ENCODE results near the gene PRR30. TPM values are rescaled to one million over a fixed set of nuclear protein-coding genes. Genes with fewer than 3 reads are reported as not detected.
A peak's percentile ranks its signal among the peaks of the same experiment; 100 is the strongest.

PRR30 gene
- total RNA-seq, 1 experiment from 2014 or later: not detected

DNA sequence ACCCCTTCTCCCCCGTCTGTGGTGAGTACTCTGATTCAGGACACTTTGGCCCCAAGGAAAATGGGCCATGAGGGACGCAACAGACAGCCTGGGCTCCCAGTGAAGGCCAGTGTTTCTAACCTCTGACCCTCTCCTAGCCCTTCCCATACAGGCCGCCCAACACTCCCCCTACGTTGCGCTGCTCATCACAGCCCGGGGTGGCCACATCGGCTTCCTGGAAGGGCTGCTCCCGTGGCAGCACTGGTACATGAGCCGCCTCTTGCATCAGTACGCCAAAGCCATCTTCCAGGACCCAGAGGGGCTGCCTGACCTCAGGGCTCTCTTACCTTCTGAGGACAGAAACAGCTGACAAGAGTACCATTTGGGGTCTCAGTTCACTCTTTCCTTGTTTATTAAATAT lies 8.8 kb downstream of the PRR30 start:
- Histone ChIP-seq H3K4me3 (ENCODE audit: low read length) (no peak overlapping the region), H3K4me2 (ENCODE audit: low read depth, low read length, poor library complexity, severe bottlenecking) (no peak overlapping the region), H3K4me1 (ENCODE audit: low read length) (peaks cover 16% of the 10 kb centered on the region), H3K9ac (ENCODE audit: low read length) (no peak overlapping the region), H3K27ac (ENCODE audit: low read length) (no peak overlapping the region), H3K27me3 (ENCODE audit: low read length) (no peaks in the 10 kb centered on the region), H3K36me3 (ENCODE audit: insufficient read depth, low read length) (peaks cover 12% of the 10 kb centered on the region; the same call in 1 of the 2 replicates), H3K9me3 (ENCODE audit: low read length) (no peaks in the 10 kb centered on the region), H4K20me1 (ENCODE audit: insufficient read depth, low read depth, low read length) (peaks cover 10% of the 10 kb centered on the region), H2AFZ (ENCODE audit: low read length) (no peak overlapping the region), H3K79me2 (ENCODE audit: low read length) (peaks cover 16% of the 10 kb centered on the region), H3K9me2 (replicated peaks; ENCODE audit: insufficient read depth, low read length) (no peaks in the 10 kb centered on the region)
- no peak for DNase-seq

DNA sequence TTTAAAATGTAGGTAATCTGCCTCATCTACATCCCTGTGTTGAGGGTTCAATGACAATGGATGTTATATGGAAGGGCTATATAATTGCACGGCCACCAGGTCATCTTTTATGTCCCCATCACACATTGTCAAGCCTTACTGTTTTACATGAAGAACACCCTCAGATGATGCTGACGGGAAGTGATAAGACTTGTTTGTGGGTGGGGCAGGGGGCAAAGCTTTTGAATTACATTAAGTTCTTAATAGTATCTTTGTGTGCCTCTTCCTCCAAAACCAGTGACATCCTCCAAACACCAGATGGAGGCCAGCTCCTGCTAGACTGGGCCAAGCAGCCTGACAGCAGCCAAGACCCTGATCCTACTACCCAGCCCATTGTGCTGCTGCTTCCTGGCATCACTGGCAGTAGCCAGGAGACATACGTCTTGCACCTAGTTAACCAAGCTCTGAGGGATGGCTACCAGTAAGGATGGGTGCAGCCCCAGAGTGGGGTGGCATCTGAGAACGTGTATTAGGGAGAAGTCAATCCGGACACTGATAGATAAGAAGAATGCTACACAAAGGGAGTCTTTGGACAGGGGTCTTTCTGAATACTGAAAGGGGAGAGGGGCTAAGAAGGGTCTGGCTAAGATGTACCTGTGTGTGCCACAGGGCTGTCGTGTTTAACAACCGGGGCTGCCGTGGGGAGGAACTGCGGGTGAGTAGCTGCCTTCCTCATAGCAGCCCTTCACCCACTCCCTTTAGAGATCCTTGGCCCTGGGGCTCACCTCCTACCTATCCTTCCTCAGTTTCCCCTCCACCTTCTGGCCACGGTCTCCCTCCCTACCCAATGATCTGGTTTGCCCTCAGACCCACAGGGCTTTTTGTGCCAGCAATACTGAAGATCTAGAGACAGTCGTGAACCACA lies 10.3 kb downstream of the PRR30 start:
- H3K4me2 ChIP-seq (ENCODE audit: low read depth, low read length, poor library complexity, severe bottlenecking): no peak overlapping the region
- H3K9me2 ChIP-seq (replicated peaks; ENCODE audit: insufficient read depth, low read length): no peaks in the 10 kb centered on the region
- no peak overlapping the region for H3K9ac ChIP-seq (ENCODE audit: low read length)
- H3K27ac ChIP-seq (ENCODE audit: low read length): no peak overlapping the region
- no peak for DNase-seq
- no peak overlapping the region for H2AFZ ChIP-seq (ENCODE audit: low read length)
- H3K36me3 ChIP-seq (ENCODE audit: insufficient read depth, low read length): peaks cover 12% of the 10 kb centered on the region; the same call in 1 of the 2 replicates
- H3K4me1 ChIP-seq (ENCODE audit: low read length): peaks cover 14% of the 10 kb centered on the region
- H3K79me2 ChIP-seq (ENCODE audit: low read length): peaks cover 12% of the 10 kb centered on the region
- H4K20me1 ChIP-seq (ENCODE audit: insufficient read depth, low read depth, low read length): peaks cover 10% of the 10 kb centered on the region
- H3K27me3 ChIP-seq (ENCODE audit: low read length): no peaks in the 10 kb centered on the region
- no peaks in the 10 kb centered on the region for H3K9me3 ChIP-seq (ENCODE audit: low read length)
- H3K4me3 ChIP-seq (ENCODE audit: low read length): no peak overlapping the region

DNA sequence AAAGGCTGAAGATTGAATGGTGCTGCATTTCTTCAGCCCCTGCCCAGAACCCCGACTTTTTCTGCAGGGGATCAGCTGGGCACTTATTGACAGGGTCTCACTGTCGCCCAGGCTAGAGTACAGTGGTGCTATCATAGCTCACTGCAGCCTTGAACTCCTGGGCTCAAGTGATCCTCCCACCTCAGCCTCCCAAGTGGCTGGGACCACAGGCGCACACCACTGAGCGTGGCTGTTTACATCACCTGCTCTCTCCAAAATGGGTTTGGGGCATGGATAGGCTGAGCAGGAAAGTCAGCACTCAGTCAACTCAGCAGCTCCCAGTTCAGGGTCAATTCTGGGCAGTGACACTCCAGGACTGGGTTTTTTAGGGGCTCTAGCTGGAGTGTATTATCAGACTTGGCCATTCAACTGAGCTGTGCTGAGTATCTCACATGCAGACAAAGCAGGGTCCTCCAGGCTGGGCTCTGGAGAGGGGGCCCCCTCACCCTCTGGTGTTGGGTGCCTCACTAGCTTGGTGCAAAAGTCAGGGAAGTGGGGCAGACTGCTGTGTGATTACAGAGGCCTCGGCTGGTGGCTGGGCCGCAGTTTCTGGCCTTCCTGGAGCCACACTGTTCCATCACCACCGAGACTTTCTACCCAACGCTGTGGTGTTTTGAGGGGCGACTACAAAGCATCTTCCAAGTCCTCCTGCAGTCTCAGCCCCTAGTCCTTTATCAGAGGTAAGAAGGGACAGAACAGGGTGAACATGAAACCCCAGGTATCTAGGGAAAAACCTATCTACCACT lies 11.1 kb downstream of the PRR30 start:
- peaks cover 5% of the 10 kb centered on the region; the same call in 1 of the 2 replicates for H3K79me2 ChIP-seq (ENCODE audit: low read length)
- peaks cover 16% of the 10 kb centered on the region for H3K4me1 ChIP-seq (ENCODE audit: low read length)
- H3K9me3 ChIP-seq (ENCODE audit: low read length): no peaks in the 10 kb centered on the region
- no peak overlapping the region for H3K9ac ChIP-seq (ENCODE audit: low read length)
- DNase-seq: no peak
- no peak overlapping the region for H3K27ac ChIP-seq (ENCODE audit: low read length)
- H2AFZ ChIP-seq (ENCODE audit: low read length): no peak overlapping the region
- no peak overlapping the region for H3K4me3 ChIP-seq (ENCODE audit: low read length)
- no peak overlapping the region for H3K4me2 ChIP-seq (ENCODE audit: low read depth, low read length, poor library complexity, severe bottlenecking)
- no peaks in the 10 kb centered on the region for H3K27me3 ChIP-seq (ENCODE audit: low read length)
- peaks cover 12% of the 10 kb centered on the region; the same call in 1 of the 2 replicates for H3K36me3 ChIP-seq (ENCODE audit: insufficient read depth, low read length)
- no peaks in the 10 kb centered on the region for H3K9me2 ChIP-seq (replicated peaks; ENCODE audit: insufficient read depth, low read length)
- peaks cover 5% of the 10 kb centered on the region for H4K20me1 ChIP-seq (ENCODE audit: insufficient read depth, low read depth, low read length)

DNA sequence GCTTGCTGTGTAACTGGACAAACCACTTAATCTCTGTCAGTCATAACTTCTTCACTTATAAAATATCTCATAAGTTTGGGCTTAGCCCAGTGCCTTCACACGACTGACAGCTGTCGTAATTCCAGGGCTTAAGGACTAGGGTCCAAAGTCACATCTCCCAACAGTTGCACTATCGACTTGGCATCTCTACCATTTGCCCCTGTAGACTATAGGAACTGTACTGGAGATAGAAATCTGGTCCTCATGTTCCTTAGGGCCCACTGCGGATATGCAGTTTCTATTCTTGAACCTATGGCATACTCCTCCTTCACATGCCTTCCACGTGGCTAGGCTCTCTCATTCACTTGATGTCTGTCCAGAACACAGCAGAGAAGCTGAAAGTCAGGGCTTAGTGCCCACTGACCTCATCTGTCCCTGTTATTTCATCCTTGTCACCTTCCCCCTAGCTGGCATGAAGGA lies 12.9 kb downstream of the PRR30 start:
- H3K27ac ChIP-seq (ENCODE audit: low read length): no peak overlapping the region
- H3K4me1 ChIP-seq (ENCODE audit: low read length): peaks cover 13% of the 10 kb centered on the region
- H3K9ac ChIP-seq (ENCODE audit: low read length): no peak overlapping the region
- H3K9me3 ChIP-seq (ENCODE audit: low read length): no peaks in the 10 kb centered on the region
- no peaks in the 10 kb centered on the region for H3K27me3 ChIP-seq (ENCODE audit: low read length)
- H3K4me2 ChIP-seq (ENCODE audit: low read depth, low read length, poor library complexity, severe bottlenecking): no peak overlapping the region
- H3K79me2 ChIP-seq (ENCODE audit: low read length): no peaks in the 10 kb centered on the region
- no peaks in the 10 kb centered on the region for H3K36me3 ChIP-seq (ENCODE audit: insufficient read depth, low read length)
- H4K20me1 ChIP-seq (ENCODE audit: insufficient read depth, low read depth, low read length): no peaks in the 10 kb centered on the region
- no peak overlapping the region for H2AFZ ChIP-seq (ENCODE audit: low read length)
- no peak for DNase-seq
- H3K4me3 ChIP-seq (ENCODE audit: low read length): no peak overlapping the region
- H3K9me2 ChIP-seq (replicated peaks; ENCODE audit: insufficient read depth, low read length): no peaks in the 10 kb centered on the region

DNA sequence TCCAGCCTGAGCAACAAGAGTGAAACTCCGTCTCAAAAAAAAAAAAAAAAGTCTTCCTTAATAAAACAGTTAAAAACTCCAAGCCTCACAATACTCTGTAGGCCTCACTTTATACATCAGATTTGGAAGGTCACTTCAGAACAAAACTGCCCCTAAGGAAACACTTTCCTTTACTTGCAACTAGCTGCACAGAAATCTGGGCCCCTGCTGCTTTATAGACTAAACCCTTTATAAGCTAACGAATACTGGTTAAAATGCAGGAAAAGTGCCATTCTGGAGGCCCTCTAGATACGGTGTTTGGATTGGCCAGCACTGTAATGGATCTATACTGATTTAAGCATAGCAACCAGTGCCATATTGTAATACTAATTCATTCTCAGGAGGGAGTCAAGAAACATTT lies 14.1 kb downstream of the PRR30 start:
- no peak for DNase-seq

DNA sequence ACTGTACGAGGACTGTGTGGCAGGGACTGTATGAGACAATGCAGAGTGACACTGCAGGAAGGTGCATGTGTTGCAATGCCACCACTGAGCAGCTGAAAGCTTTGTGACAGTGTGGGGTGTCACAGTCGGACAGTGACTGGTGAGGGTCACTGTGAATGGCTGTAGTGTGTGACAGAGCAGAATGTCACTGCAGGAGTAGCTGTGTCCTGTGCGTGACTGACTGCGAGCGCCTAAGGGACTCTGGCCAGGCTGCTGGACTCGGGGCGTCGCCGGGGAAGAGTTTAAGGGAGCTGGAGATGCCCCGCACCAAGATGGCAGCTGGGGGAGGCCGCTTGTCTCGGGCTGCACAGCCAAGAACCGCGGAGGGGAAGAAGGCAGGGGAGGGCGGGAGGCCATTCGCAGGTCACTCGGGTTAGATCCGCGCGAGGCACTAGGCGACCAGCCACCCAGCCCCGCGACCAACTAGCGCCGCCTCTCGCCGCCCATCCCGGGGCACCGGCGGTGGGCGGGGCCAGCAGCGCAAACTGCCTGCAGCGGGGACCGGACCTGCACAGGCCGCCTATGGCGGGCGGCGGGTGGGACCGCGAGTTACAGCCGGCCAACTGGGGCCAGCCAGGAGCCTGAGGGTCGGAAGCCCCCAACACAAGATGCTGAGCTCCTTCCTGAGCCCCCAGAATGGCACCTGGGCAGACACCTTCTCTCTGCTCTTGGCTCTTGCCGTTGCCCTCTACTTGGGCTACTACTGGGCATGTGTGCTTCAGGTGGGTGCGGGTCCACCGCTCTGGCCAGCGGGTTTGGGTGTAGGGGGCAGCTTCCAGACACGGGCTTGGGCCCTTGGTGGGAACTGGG lies 15.7 kb downstream of the PRR30 start, which contains the start of gene ABHD1:
ABHD1 (plus strand) TSS at position 514 of the 849 bp plus-strand sequence; CDS start at position 648, 134 bp downstream.
- no peaks in the 10 kb centered on the region for H3K36me3 ChIP-seq (ENCODE audit: insufficient read depth, low read length)
- H4K20me1 ChIP-seq (ENCODE audit: insufficient read depth, low read depth, low read length): no peaks in the 10 kb centered on the region
- no peaks in the 10 kb centered on the region for H3K79me2 ChIP-seq (ENCODE audit: low read length)
- H3K4me1 ChIP-seq (ENCODE audit: low read length): peaks cover 13% of the 10 kb centered on the region
- no peaks in the 10 kb centered on the region for H3K9me3 ChIP-seq (ENCODE audit: low read length)
- H3K4me3 ChIP-seq (ENCODE audit: low read length): peak within 1 kb of the TSS; percentile 80
- peak; percentile 69 for DNase-seq
- H3K4me2 ChIP-seq (ENCODE audit: low read depth, low read length, poor library complexity, severe bottlenecking): peak within 1 kb of the TSS; percentile 95
- peak within 1 kb of the TSS; percentile 100 for H2AFZ ChIP-seq (ENCODE audit: low read length)
- no peaks in the 10 kb centered on the region for H3K27me3 ChIP-seq (ENCODE audit: low read length)
- no peak within 1 kb of the TSS for H3K27ac ChIP-seq (ENCODE audit: low read length)
- H3K9ac ChIP-seq (ENCODE audit: low read length): peak within 1 kb of the TSS; percentile 75
- H3K9me2 ChIP-seq (replicated peaks; ENCODE audit: insufficient read depth, low read length): no peaks in the 10 kb centered on the region

More for the DNA sequence above, 14.1 kb downstream of the PRR30 start:
- no peaks in the 10 kb centered on the region for H3K27me3 ChIP-seq (ENCODE audit: low read length)
- peaks cover 13% of the 10 kb centered on the region for H3K4me1 ChIP-seq (ENCODE audit: low read length)
- no peak overlapping the region for H3K4me2 ChIP-seq (ENCODE audit: low read depth, low read length, poor library complexity, severe bottlenecking)
- no peaks in the 10 kb centered on the region for H3K36me3 ChIP-seq (ENCODE audit: insufficient read depth, low read length)
- no peaks in the 10 kb centered on the region for H3K79me2 ChIP-seq (ENCODE audit: low read length)
- no peaks in the 10 kb centered on the region for H3K9me2 ChIP-seq (replicated peaks; ENCODE audit: insufficient read depth, low read length)
- H3K4me3 ChIP-seq (ENCODE audit: low read length): no peak overlapping the region
- no peak overlapping the region for H3K9ac ChIP-seq (ENCODE audit: low read length)
- H3K27ac ChIP-seq (ENCODE audit: low read length): no peak overlapping the region
- H2AFZ ChIP-seq (ENCODE audit: low read length): no peak overlapping the region
- H4K20me1 ChIP-seq (ENCODE audit: insufficient read depth, low read depth, low read length): no peaks in the 10 kb centered on the region
- no peaks in the 10 kb centered on the region for H3K9me3 ChIP-seq (ENCODE audit: low read length)

DNA sequence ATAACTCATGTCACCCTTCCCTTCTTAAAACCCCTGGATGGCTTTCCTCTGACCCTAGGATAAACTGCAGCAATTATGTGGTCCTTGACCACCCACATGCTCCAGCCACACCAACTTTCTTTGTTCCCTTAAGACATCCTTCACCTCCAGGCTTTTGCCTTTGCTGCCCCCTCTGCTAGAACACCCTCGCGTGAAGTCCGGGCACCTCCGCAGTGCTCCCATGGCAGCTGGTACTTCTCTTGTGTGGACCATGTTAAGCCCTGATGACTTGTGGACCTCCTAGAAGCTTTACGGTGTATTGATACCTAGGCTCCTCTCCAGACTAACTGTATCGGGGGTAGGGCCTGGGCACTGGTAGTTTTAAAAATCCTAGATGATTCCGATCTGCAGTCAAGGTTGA lies 16.4 kb downstream of the PRR30 start:
- Histone ChIP-seq H3K4me1 (ENCODE audit: low read length) (peaks cover 13% of the 10 kb centered on the region), H2AFZ (ENCODE audit: low read length) (no peak overlapping the region), H3K9ac (ENCODE audit: low read length) (no peak overlapping the region), H3K27ac (ENCODE audit: low read length) (no peak overlapping the region), H3K27me3 (ENCODE audit: low read length) (no peaks in the 10 kb centered on the region), H3K4me2 (ENCODE audit: low read depth, low read length, poor library complexity, severe bottlenecking) (peak overlapping the region; percentile 95), H4K20me1 (ENCODE audit: insufficient read depth, low read depth, low read length) (no peaks in the 10 kb centered on the region), H3K79me2 (ENCODE audit: low read length) (no peaks in the 10 kb centered on the region), H3K9me3 (ENCODE audit: low read length) (no peaks in the 10 kb centered on the region), H3K4me3 (ENCODE audit: low read length) (peak overlapping the region; percentile 80; the same call in 1 of the 2 replicates), H3K9me2 (replicated peaks; ENCODE audit: insufficient read depth, low read length) (no peaks in the 10 kb centered on the region), H3K36me3 (ENCODE audit: insufficient read depth, low read length) (no peaks in the 10 kb centered on the region)
- DNase-seq: no peak
